Daoy (cell line): ENCODE measurements around the gene CYP3A7. TPM values are rescaled to one million over a fixed set of nuclear protein-coding genes. Genes with fewer than 3 reads are reported as not detected.
"Not testable (repeated sequence)": the region's sequence is repeated elsewhere in the genome, so short reads cannot be mapped to it uniquely, and the experiment has no call there.

Source experiments
- DNase-seq: peaks from one replicate; pipeline ENCODE4 v3.0.0-alpha.2; 2015; ENCODE audit warnings: low read depth
- total RNA-seq: library from RNA; depleted of rRNA; stranded (reverse); fragments of >200 nt; shearing (Covaris generic); gene quantifications from 2 replicates; pipeline ENCODE4 v1.2.3, GENCODE V29; 2014; rRNA removed

The CYP3A7 gene
- not detected in 2 replicates for total RNA-seq

- no peak for DNase-seq
Observed at GRCh38 chr7:99734987-99735386, at the start of gene CYP3A7. Gene CYP3A7 (minus strand): TSS chr7:99735196. CDS start chr7:99735093, 103 bp downstream.

- no peak for DNase-seq
Observed at GRCh38 chr7:99784007-99784406, 49.0 kb upstream of the CYP3A7 start, which contains the start of gene CYP3A4. Gene CYP3A4 (minus strand): TSS chr7:99784184. CDS start chr7:99784081, 103 bp downstream.

DNA sequence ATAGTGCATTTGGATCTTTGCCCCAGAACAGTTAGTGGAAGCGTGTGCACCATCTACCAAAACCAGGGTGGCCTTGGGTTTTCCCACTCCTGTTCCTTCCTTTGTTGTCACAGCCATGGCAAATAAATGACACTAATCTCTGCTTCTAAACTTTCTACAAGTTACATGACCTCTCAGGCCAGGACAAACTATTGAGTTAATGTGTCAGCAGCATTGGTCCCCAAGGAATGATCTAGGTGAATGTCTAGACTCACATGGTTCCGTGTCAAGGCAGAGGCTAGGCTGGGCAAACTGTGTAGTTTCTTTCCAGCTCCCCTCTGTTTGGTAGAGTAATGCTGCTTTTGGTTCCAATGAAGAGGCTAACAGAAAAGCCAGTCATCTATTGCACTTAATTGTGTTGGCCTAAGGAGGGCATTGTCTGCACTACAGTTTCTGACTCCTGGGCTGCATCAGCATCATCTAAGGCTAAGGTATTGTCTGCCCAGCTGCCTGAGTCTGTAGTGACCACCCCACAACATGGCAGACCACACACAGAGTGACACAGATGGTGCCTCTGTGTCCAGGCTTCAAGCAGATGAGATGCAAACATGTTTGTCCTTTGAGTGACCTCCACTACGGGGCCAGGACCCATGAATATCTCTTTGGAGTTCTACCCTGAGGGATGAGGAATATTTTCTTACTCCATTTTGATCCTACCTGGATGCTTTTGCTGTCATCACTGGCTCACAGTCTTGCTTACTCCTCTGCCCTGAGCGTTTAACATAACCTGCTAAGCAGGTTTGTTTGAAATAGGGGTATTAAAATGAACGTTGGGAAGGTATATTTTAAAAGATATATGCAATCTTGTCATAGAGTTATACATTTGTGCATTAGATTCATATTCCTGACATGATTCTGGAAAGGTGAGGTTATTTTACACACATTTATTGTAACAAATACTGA, 47.3 kb upstream of the CYP3A7 start:
- DNase-seq = no peak

DNA sequence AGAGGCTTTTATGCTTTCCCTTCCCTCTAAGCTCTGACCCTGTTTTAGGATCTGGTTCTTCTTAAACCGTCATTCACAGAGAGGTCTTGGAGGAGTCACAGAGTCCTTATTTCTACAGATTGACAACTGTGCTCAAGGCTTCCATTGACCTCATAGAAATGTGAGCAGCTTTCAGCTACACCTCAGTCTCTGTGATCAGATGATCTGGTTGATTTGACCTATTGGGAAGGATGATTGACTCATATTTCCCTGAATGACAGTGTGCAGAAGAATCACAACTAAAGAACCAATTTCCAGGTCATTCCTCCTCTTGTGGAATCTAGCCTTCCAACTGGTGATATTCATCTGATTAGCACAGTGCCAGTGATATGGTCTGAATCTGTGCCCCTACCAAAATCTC, 45.6 kb upstream of the CYP3A7 start:
- no peak for DNase-seq

- no peak for DNase-seq
Observed at GRCh38 chr7:99779949-99780348, 45.0 kb upstream of the CYP3A7 start.

DNA sequence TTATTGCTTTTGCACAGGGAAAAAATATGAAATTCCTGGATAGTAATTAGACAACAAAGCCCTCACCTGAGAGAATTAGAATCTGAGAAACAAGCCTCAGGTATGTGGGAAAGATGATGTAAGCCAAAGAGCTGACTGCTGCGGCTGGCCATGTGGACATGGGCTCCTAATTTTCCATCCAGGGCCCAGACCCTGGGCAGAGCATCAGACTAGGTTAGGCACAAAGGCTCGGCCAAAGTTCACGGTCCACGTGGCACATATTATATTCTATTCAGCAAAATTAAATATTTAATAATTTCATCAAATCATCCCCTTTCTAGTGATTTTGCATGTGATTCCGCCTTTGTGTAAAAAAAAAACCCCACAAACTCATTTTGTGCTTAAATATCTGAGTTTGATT, 43.9 kb upstream of the CYP3A7 start:
- no peak for DNase-seq

- not testable (repeated sequence) for DNase-seq
Observed at GRCh38 chr7:99773395-99773794, 38.4 kb upstream of the CYP3A7 start.

GRCh38 chr7:99772565-99772964, 37.6 kb upstream of the CYP3A7 start:
- DNase-seq = no peak

DNA sequence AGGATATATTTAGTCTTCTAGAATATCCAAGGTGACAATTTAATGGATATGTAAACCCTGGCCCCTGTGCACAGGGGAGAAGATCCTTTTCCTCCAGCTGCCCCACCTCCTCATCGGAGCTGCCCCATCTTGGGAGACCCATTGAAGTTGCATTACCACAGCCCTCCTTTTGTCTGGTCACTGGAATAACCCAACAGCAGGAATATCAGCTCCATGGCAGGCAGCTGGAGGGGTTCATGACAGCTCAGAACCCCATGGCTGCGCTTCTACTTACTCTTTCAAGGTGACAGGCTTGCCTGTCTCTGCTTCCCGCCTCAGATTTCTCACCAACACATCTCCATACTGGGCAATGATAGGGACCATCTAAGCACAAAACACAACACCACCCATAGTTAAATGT, 34.5 kb upstream of the CYP3A7 start:
- DNase-seq = not testable (repeated sequence)

DNA sequence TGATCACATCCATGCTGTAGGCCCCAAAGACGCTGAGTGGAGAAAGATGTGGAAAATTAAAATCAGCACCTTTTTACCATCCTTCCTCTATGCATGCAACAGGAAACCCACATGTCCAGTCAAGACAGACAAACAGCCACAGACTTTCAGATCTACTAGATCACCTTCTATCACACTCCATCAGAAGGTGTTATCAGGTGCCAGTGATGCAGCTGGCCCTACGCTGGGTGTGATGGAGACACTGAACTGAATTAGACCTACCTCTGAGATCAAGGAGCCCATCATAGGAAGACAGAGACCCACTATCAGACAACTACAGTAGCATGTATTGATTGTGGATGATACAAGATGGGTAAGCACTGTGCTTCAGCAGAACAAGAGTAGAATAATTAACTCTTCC, 33.5 kb upstream of the CYP3A7 start:
- no peak for DNase-seq

DNA sequence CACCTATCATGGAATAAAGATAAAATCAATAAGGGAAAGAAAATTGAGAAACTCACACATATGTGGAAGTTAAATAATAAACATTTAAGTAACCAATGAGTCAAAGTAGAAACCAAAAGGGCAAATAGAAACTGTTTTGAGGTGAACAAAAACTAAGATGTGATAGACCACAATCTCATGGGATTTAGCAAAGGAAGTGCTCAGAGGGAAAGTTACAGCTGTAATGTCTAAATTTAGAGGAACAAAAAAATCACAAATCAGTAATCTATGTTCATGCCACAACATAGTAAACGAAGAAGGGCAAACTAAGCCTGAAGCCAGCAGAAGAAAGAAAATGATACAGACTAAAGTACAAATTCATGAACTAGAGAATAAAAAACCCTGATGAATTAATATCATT, 32.7 kb upstream of the CYP3A7 start:
- DNase-seq = no peak

GRCh38 chr7:99766484-99767099, 31.6 kb upstream of the CYP3A7 start:
- DNase-seq = peak; percentile 41

DNA sequence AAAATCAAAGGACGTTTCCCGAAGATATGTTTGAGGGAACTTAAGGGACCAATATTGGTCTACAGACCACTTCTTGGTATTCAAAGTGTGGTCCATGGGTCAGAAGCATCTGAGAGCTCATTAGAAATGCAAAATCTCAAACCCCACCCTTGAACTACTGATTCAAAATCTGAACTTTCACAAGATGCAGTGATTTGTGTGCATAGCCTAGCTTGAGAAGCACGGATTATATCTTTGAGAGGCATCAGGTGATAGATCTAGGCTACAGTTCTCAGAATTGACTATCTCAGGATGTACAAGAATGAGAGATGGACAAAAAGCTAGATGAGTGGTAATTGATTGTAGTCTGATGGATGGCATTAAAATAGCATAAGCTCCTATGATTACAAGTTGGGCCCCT, 29.5 kb upstream of the CYP3A7 start:
- no peak for DNase-seq

DNA sequence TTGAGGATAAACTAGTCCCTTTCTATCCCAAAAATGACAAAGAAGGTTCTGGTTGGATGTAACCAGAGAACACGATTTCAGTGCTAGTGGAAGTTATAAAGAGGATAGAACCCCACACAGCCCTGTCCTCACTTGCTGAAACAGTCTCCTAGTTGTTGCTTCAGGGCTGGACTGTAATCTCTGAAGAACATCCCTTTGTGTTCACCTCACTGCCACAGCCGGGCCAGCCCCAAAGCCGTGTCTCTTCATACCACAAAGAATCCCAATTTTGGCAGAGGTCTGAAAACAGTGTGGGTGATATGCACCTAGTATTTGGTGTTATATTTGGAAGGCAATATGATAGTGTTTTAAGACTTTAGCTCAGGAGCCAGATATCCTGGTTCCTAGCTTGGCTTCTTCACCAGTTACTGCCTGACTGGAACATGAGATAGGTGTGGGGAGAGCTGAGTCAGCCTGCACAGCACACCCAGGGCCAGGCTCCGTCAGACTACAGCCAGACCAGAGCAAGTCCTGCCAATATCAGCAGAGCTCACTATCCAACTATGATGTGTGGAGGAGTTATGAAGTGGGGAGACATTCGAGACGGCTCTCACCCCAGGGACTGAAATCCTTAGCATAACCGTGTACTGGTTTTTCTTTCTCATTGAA, 27.8 kb upstream of the CYP3A7 start:
- DNase-seq = peak; percentile 93

- DNase-seq = no peak
Observed at GRCh38 chr7:99755085-99755484, 20.1 kb upstream of the CYP3A7 start.

- peak; percentile 11 for DNase-seq
Observed at GRCh38 chr7:99752356-99752755, 17.4 kb upstream of the CYP3A7 start.

DNA sequence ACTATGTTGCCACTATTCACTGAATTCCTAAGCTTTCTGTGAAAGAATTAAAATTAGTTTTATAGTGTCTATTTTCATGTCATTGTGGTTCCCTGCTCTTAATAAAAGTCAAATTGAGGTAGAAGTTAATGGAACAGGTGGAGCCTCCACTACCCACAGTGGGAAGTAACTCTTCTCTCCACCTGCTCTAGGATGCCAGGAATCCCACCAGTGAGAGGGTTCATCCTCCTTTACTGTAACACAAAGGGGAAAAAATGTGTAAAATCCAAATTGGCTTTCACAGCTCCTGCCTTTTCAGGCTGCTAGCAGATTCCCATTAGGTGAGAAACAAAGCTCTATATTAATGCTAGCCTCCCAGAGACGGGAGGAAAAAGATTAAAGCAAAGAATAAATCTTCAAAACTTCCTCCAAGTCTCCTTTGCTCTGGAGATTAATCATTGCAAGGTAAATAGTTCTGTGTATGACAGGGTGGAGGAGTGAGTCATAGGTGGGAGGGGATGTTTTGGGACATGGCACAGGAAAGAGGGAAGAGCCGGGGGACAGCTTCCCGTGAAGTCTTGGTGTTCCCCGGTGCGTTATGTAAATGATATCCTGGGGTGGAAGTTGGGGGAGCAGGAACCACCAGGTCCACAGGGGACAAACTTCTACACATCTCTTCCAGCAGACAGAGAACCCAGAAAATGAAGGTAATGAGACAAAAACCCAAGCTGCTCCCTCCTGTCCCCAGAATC, 16.5 kb upstream of the CYP3A7 start:
- DNase-seq = peak; percentile 80

DNA sequence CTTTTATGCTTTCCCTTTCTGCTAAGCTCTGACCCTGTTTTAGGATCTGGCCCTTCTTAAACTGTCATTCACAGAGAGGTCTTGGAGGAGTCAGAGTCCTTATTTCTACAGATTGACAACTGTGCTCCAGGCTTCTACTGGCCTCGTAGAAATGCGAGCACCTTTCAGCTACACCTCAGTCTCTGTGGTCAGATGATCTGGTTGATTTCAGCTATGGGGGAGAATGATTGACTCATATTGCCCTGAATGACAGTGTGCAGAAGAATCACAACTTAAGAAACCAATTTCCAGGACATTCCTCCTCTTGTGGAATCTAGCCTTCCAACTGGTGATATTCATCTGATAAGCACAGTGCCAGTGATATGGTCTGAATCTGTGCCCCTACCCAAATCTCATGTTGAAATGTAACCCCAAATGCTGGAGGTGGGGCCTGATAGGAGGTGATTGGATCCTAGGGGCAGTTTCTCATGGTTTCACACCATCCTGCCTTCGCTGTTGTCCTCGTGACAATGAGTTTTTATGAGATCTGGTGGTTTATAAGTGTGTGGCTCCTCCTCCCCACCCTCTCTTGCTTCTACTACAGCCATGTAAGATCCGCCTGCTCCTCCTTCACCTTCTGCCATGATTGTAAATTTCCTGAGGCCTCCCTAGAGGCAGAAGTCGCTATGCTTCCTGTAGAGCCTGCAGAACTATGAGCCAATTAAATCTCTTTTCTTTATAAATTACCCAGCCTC, 14.0 kb upstream of the CYP3A7 start:
- DNase-seq = no peak

GRCh38 chr7:99746915-99747314, 11.9 kb upstream of the CYP3A7 start:
- DNase-seq = not testable (repeated sequence)

GRCh38 chr7:99745395-99745794, 10.4 kb upstream of the CYP3A7 start:
- not testable (repeated sequence) for DNase-seq
